ENCODE data around the gene BST1. TPM values are rescaled to one million over a fixed set of nuclear protein-coding genes. Genes with fewer than 3 reads are reported as not detected.
A peak's percentile ranks its signal among the peaks of the same experiment; 100 is the strongest.

BST1 gene
- total RNA-seq, 1 experiment from 2014 or later, result not detected

GRCh38 chr4:15674046-15674445, 28.8 kb upstream of the BST1 start:
- in situ Hi-C loops (cut with HindIII; ENCODE audit: low pct_unique_long_range_greater_than_20kb, low sequenced_read_pairs), result no loop called here
- no peak for DNase-seq (ENCODE audit: low read depth, low spot score)

- in situ Hi-C loops (cut with HindIII; ENCODE audit: low pct_unique_long_range_greater_than_20kb, low sequenced_read_pairs), result no loop called here
These were observed 27.9 kb upstream of the BST1 start for GRCh38 chr4:15674926-15675325.

GRCh38 chr4:15675356-15675755, 27.5 kb upstream of the BST1 start:
- no peak for DNase-seq (ENCODE audit: low read depth, low spot score)
- in situ Hi-C loops (cut with HindIII; ENCODE audit: low pct_unique_long_range_greater_than_20kb, low sequenced_read_pairs), result no loop called here

More at GRCh38 chr4:15674926-15675325, 27.9 kb upstream of the BST1 start:
- no peak for DNase-seq (ENCODE audit: low read depth, low spot score)

GRCh38 chr4:15676039-15676438, 26.8 kb upstream of the BST1 start:
- DNase-seq (ENCODE audit: low read depth, low spot score), result no peak
- in situ Hi-C loops (cut with HindIII; ENCODE audit: low pct_unique_long_range_greater_than_20kb, low sequenced_read_pairs), result no loop called here

- in situ Hi-C loops (cut with HindIII; ENCODE audit: low pct_unique_long_range_greater_than_20kb, low sequenced_read_pairs), result no loop called here
- no peak for DNase-seq (ENCODE audit: low read depth, low spot score)
These were observed 26.0 kb upstream of the BST1 start for GRCh38 chr4:15676899-15677298.

- in situ Hi-C loops (cut with HindIII; ENCODE audit: low pct_unique_long_range_greater_than_20kb, low sequenced_read_pairs), result no loop called here
- DNase-seq (ENCODE audit: low read depth, low spot score), result no peak
These were observed 25.3 kb upstream of the BST1 start for GRCh38 chr4:15677507-15677988.

GRCh38 chr4:15681067-15681371, 21.8 kb upstream of the BST1 start:
- in situ Hi-C loops (cut with HindIII; ENCODE audit: low pct_unique_long_range_greater_than_20kb, low sequenced_read_pairs), result no loop called here
- no peak for DNase-seq (ENCODE audit: low read depth, low spot score)

- peak; percentile 99 for DNase-seq (ENCODE audit: low read depth, low spot score)
- in situ Hi-C loops (cut with HindIII; ENCODE audit: low pct_unique_long_range_greater_than_20kb, low sequenced_read_pairs), result no loop called here
These were observed 21.3 kb upstream of the BST1 start, which contains the start of gene FAM200B for GRCh38 chr4:15681372-15682241. TSS of gene FAM200B (plus strand) at chr4:15681827. CDS start at chr4:15686978, 5,151 bp downstream.

- no peak for DNase-seq (ENCODE audit: low read depth, low spot score)
- in situ Hi-C loops (cut with HindIII; ENCODE audit: low pct_unique_long_range_greater_than_20kb, low sequenced_read_pairs), result no loop called here
These were observed 20.4 kb upstream of the BST1 start for GRCh38 chr4:15682242-15683142.

- DNase-seq (ENCODE audit: low read depth, low spot score), result no peak
- in situ Hi-C loops (cut with HindIII; ENCODE audit: low pct_unique_long_range_greater_than_20kb, low sequenced_read_pairs), result no loop called here
These were observed 19.7 kb upstream of the BST1 start for GRCh38 chr4:15683143-15683495.

- no peak for DNase-seq (ENCODE audit: low read depth, low spot score)
- in situ Hi-C loops (cut with HindIII; ENCODE audit: low pct_unique_long_range_greater_than_20kb, low sequenced_read_pairs), result no loop called here
These were observed 18.4 kb upstream of the BST1 start for GRCh38 chr4:15684498-15684897.

- DNase-seq (ENCODE audit: low read depth, low spot score), result no peak
- in situ Hi-C loops (cut with HindIII; ENCODE audit: low pct_unique_long_range_greater_than_20kb, low sequenced_read_pairs), result no loop called here
These were observed 14.8 kb upstream of the BST1 start for GRCh38 chr4:15688051-15688450.

- in situ Hi-C loops (cut with HindIII; ENCODE audit: low pct_unique_long_range_greater_than_20kb, low sequenced_read_pairs), result no loop called here
- DNase-seq (ENCODE audit: low read depth, low spot score), result no peak
These were observed 13.3 kb upstream of the BST1 start for GRCh38 chr4:15689540-15689939.

- in situ Hi-C loops (cut with HindIII; ENCODE audit: low pct_unique_long_range_greater_than_20kb, low sequenced_read_pairs), result no loop called here
- DNase-seq (ENCODE audit: low read depth, low spot score), result peak; percentile 65
These were observed 12.7 kb upstream of the BST1 start for GRCh38 chr4:15690020-15690809.

- in situ Hi-C loops (cut with HindIII; ENCODE audit: low pct_unique_long_range_greater_than_20kb, low sequenced_read_pairs), result no loop called here
These were observed 11.3 kb upstream of the BST1 start for GRCh38 chr4:15691346-15692135.

GRCh38 chr4:15692602-15693001, 10.3 kb upstream of the BST1 start:
- in situ Hi-C loops (cut with HindIII; ENCODE audit: low pct_unique_long_range_greater_than_20kb, low sequenced_read_pairs), result no loop called here

More at GRCh38 chr4:15691346-15692135, 11.3 kb upstream of the BST1 start:
- DNase-seq (ENCODE audit: low read depth, low spot score), result peak; percentile 47

GRCh38 chr4:15694431-15694830, 8.4 kb upstream of the BST1 start:
- in situ Hi-C loops (cut with HindIII; ENCODE audit: low pct_unique_long_range_greater_than_20kb, low sequenced_read_pairs), result no loop called here
- DNase-seq (ENCODE audit: low read depth, low spot score), result no peak

More at GRCh38 chr4:15692602-15693001, 10.3 kb upstream of the BST1 start:
- DNase-seq (ENCODE audit: low read depth, low spot score), result no peak
